Stimulated activated CD8-positive, alpha-beta memory T cell treated with anti-CD3 and anti-CD28 coated beads, Interleukin-7, amount 100 ng/mL, for 24 hours (primary cell): ENCODE measurements around the gene L3MBTL4.

Experiments
- DNase-seq: peaks from one replicate; pipeline ENCODE4 v3.0.0-alpha.2; 2020; ENCODE audit warnings: low read depth

Gene L3MBTL4

GRCh38 chr18:5984245-5984644 lies 430.5 kb downstream of the L3MBTL4 start:
- no peak for DNase-seq

GRCh38 chr18:5983488-5983887 lies 431.2 kb downstream of the L3MBTL4 start:
- DNase-seq = no peak

- no peak for DNase-seq
These were observed 432.4 kb downstream of the L3MBTL4 start for GRCh38 chr18:5982332-5982731.

GRCh38 chr18:5980721-5981120 lies 434.0 kb downstream of the L3MBTL4 start:
- DNase-seq = no peak

GRCh38 chr18:5979971-5980457 lies 434.7 kb downstream of the L3MBTL4 start:
- DNase-seq = no peak

- no peak for DNase-seq
These were observed 435.4 kb downstream of the L3MBTL4 start for GRCh38 chr18:5979176-5979888.

GRCh38 chr18:5977022-5977421 lies 437.7 kb downstream of the L3MBTL4 start:
- DNase-seq = no peak

GRCh38 chr18:5975111-5976002 lies 439.4 kb downstream of the L3MBTL4 start:
- no peak for DNase-seq

GRCh38 chr18:5974696-5975095 lies 440.0 kb downstream of the L3MBTL4 start:
- no peak for DNase-seq

GRCh38 chr18:5973099-5973498 lies 441.6 kb downstream of the L3MBTL4 start:
- no peak for DNase-seq

- no peak for DNase-seq
These were observed 442.4 kb downstream of the L3MBTL4 start for GRCh38 chr18:5972298-5972697.

GRCh38 chr18:5969989-5970403 lies 444.7 kb downstream of the L3MBTL4 start:
- DNase-seq = no peak

- DNase-seq = no peak
These were observed 445.2 kb downstream of the L3MBTL4 start for GRCh38 chr18:5969355-5969988.

- DNase-seq = no peak
These were observed 447.0 kb downstream of the L3MBTL4 start for GRCh38 chr18:5967666-5968065.

- DNase-seq = no peak
These were observed 447.7 kb downstream of the L3MBTL4 start for GRCh38 chr18:5967007-5967406.

GRCh38 chr18:5966514-5966913 lies 448.2 kb downstream of the L3MBTL4 start:
- DNase-seq = no peak

- DNase-seq = no peak
These were observed 449.7 kb downstream of the L3MBTL4 start for GRCh38 chr18:5964996-5965395.

GRCh38 chr18:5964596-5964995 lies 450.1 kb downstream of the L3MBTL4 start:
- DNase-seq = no peak

- DNase-seq = no peak
These were observed 450.6 kb downstream of the L3MBTL4 start for GRCh38 chr18:5964108-5964507.

- no peak for DNase-seq
These were observed 451.4 kb downstream of the L3MBTL4 start for GRCh38 chr18:5963267-5963666.

GRCh38 chr18:5962362-5962761 lies 452.3 kb downstream of the L3MBTL4 start:
- no peak for DNase-seq

GRCh38 chr18:5961828-5962150 lies 452.9 kb downstream of the L3MBTL4 start:
- DNase-seq = no peak
